Mucosa of descending colon (tissue), 3 donors: ENCODE measurements around the gene HLA-DOA. TPM values are rescaled to one million over a fixed set of nuclear protein-coding genes. Genes with fewer than 3 reads are reported as not detected.

Source experiments
- ATAC-seq: fragments of 200-7000 bp; cut with Tn5 transposase; one replicate; pipeline ENCODE4 v1.9.1; 2020; ENCODE audit warnings: mild to moderate bottlenecking, moderate library complexity
- DNase-seq, 3 donors: peaks; one replicate each; pipeline ENCODE4 v3.0.0-alpha.2; 2020
- H3K36me3 ChIP-seq: fragments of 200-600 bp; one replicate; pipeline ENCODE4 v1.8.0; 2021; ENCODE audit warnings: low read depth, mild to moderate bottlenecking
- H3K4me1 ChIP-seq: fragments of 200-600 bp; one replicate; pipeline ENCODE4 v1.8.0; 2021; ENCODE audit warnings: low read depth, mild to moderate bottlenecking
- H3K4me3 ChIP-seq: fragments of 200-600 bp; one replicate; pipeline ENCODE4 v1.8.0; 2021; ENCODE audit warnings: mild to moderate bottlenecking
- H3K9me3 ChIP-seq: fragments of 200-600 bp; one replicate; pipeline ENCODE4 v1.8.0; 2021; ENCODE audit warnings: mild to moderate bottlenecking
- CTCF ChIP-seq: fragments of 200-600 bp; IDR thresholded peaks from one replicate; pipeline ENCODE4 v1.8.0; 2022; ENCODE audit warnings: antibody characterized with exemption, mild to moderate bottlenecking
- intact Hi-C, 2 donors: fragments of 100-400 bp; cut with DNase I in 1 of 2; cut with micrococcal nuclease in 1 of 2; formaldehyde crosslinking; loops; one replicate each; pipeline versions ENCODE4 v1.11.0 to v1.11.1; 2022; cut with DNase I, micrococcal nuclease
- total RNA-seq, 3 donors: library from RNA; stranded (reverse); fragmentation: NEBNext Ultra II Directional in 2 of 3; extraction: Animal tissue kit (Norgen Biotek cat#: 25700) in 2 of 3; gene quantifications; one replicate each; pipeline versions ENCODE4 v1.2.1 to v1.2.4, GENCODE V29; 2021 to 2023
- donor health status: DM: no; HTN: no; CAD: no; lungs with moderate emphysema.
- donor health status: DM: no; HTN: no; CAD: no.
- donor health status: DM: no; HTN: yes; CAD: no.

HLA-DOA gene
- total RNA-seq, 3 donors from 2014 or later: 1.8 to 4.0 (median 3.2) TPM

GRCh38 chr6:33049323-33050013 is 40.1 kb upstream of the HLA-DOA start:
- no peaks in the 10 kb centered on the region for H3K4me1 ChIP-seq
- intact Hi-C loops: no loop called here
- H3K4me3 ChIP-seq: no peak overlapping the region
- H3K36me3 ChIP-seq: no peaks in the 10 kb centered on the region
- DNase-seq (no peak), ATAC-seq (no peak)
- TF ChIP-seq CTCF: no peak
- no peaks in the 10 kb centered on the region for H3K9me3 ChIP-seq

- ATAC-seq (no peak), DNase-seq (no peak)
- intact Hi-C loops: no loop called here
- TF ChIP-seq CTCF: no peak
- no peak overlapping the region for H3K4me3 ChIP-seq
- no peaks in the 10 kb centered on the region for H3K9me3 ChIP-seq
- H3K4me1 ChIP-seq: no peaks in the 10 kb centered on the region
- H3K36me3 ChIP-seq: no peaks in the 10 kb centered on the region
Observed at GRCh38 chr6:33040157-33040556, 30.8 kb upstream of the HLA-DOA start.

DNA sequence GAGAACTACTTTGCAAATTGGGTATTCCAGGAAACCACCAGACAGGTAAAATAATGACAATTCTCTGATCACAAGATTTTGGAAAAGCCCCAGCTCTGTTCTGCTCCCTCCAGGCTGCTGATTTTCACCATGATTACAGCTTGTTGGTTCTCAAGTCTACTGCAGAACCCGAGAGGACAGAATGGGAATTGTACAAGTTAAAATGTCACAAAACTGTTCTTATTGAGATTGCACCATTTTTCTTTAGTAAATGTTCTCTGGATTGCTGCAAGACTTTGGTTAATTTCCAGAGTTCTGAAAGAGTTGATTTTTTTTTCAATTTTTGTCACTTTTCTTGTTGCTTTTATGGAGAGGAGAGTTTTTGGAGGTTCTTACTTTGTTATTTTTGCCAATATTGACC is 27.1 kb upstream of the HLA-DOA start:
- no peak for TF ChIP-seq CTCF
- DNase-seq: no peak
- intact Hi-C loops: no loop called here
- Histone ChIP-seq H3K36me3 (no peaks in the 10 kb centered on the region), H3K4me3 (no peak overlapping the region), H3K9me3 (no peaks in the 10 kb centered on the region), H3K4me1 (no peaks in the 10 kb centered on the region)
- no peak for ATAC-seq

GRCh38 chr6:33034554-33034953 is 25.2 kb upstream of the HLA-DOA start:
- DNase-seq: no peak

GRCh38 chr6:33030245-33030644 is 20.9 kb upstream of the HLA-DOA start:
- TF ChIP-seq CTCF: no peak
- H3K4me3 ChIP-seq: no peak overlapping the region
- ATAC-seq (no peak), DNase-seq (no peak)
- H3K36me3 ChIP-seq: no peaks in the 10 kb centered on the region
- no peaks in the 10 kb centered on the region for H3K4me1 ChIP-seq
- H3K9me3 ChIP-seq: no peaks in the 10 kb centered on the region
- intact Hi-C loops: no loop called here

More at GRCh38 chr6:33034554-33034953, 25.2 kb upstream of the HLA-DOA start:
- no peak for TF ChIP-seq CTCF
- intact Hi-C loops: no loop called here
- Histone ChIP-seq H3K4me1 (no peaks in the 10 kb centered on the region), H3K9me3 (no peaks in the 10 kb centered on the region), H3K36me3 (no peaks in the 10 kb centered on the region), H3K4me3 (no peak overlapping the region)
- no peak for ATAC-seq
